ENCODE data around the gene ERBB2. TPM values are rescaled to one million over a fixed set of nuclear protein-coding genes. Genes with fewer than 3 reads are reported as not detected.

ERBB2 gene
- total RNA-seq (100 to 1,000 TPM; 119 to 130 TPM), polyA plus RNA-seq (10 to 100 TPM; 32.2 to 40.1 TPM)
- long read RNA-seq, donor 1, full-length matches to known transcripts = 10 of 97 reads
- long read RNA-seq, donor 1, partial matches to known transcripts = 87 of 97 reads
- long read RNA-seq, donor 1, other reads (novel, unspliced or antisense) = 0 of 97 reads
- long read RNA-seq, donor 2, partial matches to known transcripts = 7 of 8 reads
- long read RNA-seq, donor 2, other reads (novel, unspliced or antisense) = 0 of 8 reads
- long read RNA-seq, donor 3, full-length matches to known transcripts = 1 of 15 reads
- long read RNA-seq, donor 3, partial matches to known transcripts = 14 of 15 reads
- long read RNA-seq, donor 3, other reads (novel, unspliced or antisense) = 0 of 15 reads
- long read RNA-seq, donor 4, partial matches to known transcripts = 21 of 22 reads
- long read RNA-seq, donor 4, other reads (novel, unspliced or antisense) = 0 of 22 reads
- long read RNA-seq, donor 5, full-length matches to known transcripts = 6 of 124 reads
- long read RNA-seq, donor 5, partial matches to known transcripts = 118 of 124 reads
- long read RNA-seq, donor 5, other reads (novel, unspliced or antisense) = 0 of 124 reads

- Histone ChIP-seq H3K36me3 (ENCODE audit: control insufficient read depth in 4 of 4, insufficient read depth in 4 of 4, low read length in 4 of 4) (peaks cover 0 to 4% (median 2%) of the 10 kb centered on the region in 4 donors), H3K4me3 (peak within 1 kb of the TSS; percentile 76), H3K9ac (ENCODE audit: insufficient read depth in 1 of 2, low read length in 2 of 2) (peak within 1 kb of the TSS; percentile 73 to 84), H3K4me1 (ENCODE audit: control insufficient read depth in 5 of 5, insufficient read depth in 5 of 5, low read length in 5 of 5) (peaks cover 3 to 32% (median 12%) of the 10 kb centered on the region in 5 donors), H3K9me3 (ENCODE audit: control insufficient read depth in 4 of 4, insufficient read depth in 3 of 4, low read length in 3 of 4) (peaks cover 0 to 1% (median 0%) of the 10 kb centered on the region in 4 donors), H3K27me3 (ENCODE audit: control insufficient read depth in 3 of 3, insufficient read depth in 3 of 3, low read length in 2 of 3) (no peaks in the 10 kb centered on the region), H3K27ac (ENCODE audit: low read depth in 1 of 2, low read length in 1 of 2) (peak within 1 kb of the TSS; percentile 88 to 94)
- 5 to 15% methylated on average over 11 to 20 of the region's 20 CpGs for WGBS, 2 donors
- ATAC-seq (ENCODE audit: insufficient read depth, low FRiP score) (peak; percentile 89), DNase-seq (peak; percentile 88 to 94 (median 91))
- TF ChIP-seq CTCF (IDR thresholded peaks at IDR 0.05; ENCODE audit: control extremely low read depth, extremely low read depth) = no peak
These were observed at the start of gene ERBB2 for GRCh38 chr17:39699818-39700147. Gene ERBB2, plus strand, starts transcription at chr17:39700064. Its CDS starts 175 bp downstream, at chr17:39700239.

GRCh38 chr17:39650121-39650579 lies 49.7 kb upstream of the ERBB2 start:
- H3K4me1 ChIP-seq (ENCODE audit: control insufficient read depth in 5 of 5, insufficient read depth in 5 of 5, low read length in 5 of 5) = peaks cover 0 to 26% (median 4%) of the 10 kb centered on the region in 5 donors
- no peaks in the 10 kb centered on the region for H3K27me3 ChIP-seq (ENCODE audit: control insufficient read depth in 3 of 3, insufficient read depth in 3 of 3, low read length in 2 of 3)
- TF ChIP-seq CTCF (IDR thresholded peaks at IDR 0.05; ENCODE audit: control extremely low read depth, extremely low read depth) = no peak
- H3K27ac ChIP-seq (ENCODE audit: low read depth in 1 of 2, low read length in 1 of 2) = no peak overlapping the region
- no peak overlapping the region for H3K9ac ChIP-seq (ENCODE audit: insufficient read depth in 1 of 2, low read length in 2 of 2)
- H3K9me3 ChIP-seq (ENCODE audit: control insufficient read depth in 4 of 4, insufficient read depth in 3 of 4, low read length in 3 of 4) = no peaks in the 10 kb centered on the region
- no peak overlapping the region for H3K4me3 ChIP-seq
- 90% methylated on average over 11 of the region's 11 CpGs for WGBS, 2 donors
- no peak for ATAC-seq (ENCODE audit: insufficient read depth, low FRiP score)
- peaks cover 0 to 2% (median 0%) of the 10 kb centered on the region in 4 donors for H3K36me3 ChIP-seq (ENCODE audit: control insufficient read depth in 4 of 4, insufficient read depth in 4 of 4, low read length in 4 of 4)
- DNase-seq = no peak

GRCh38 chr17:39651923-39652586 lies 47.8 kb upstream of the ERBB2 start:
- H3K36me3 ChIP-seq (ENCODE audit: control insufficient read depth in 4 of 4, insufficient read depth in 4 of 4, low read length in 4 of 4) = peaks cover 0 to 5% (median 1%) of the 10 kb centered on the region in 4 donors
- 49 to 61% methylated on average over 8 of the region's 8 CpGs for WGBS, 2 donors

More at GRCh38 chr17:39651923-39652586, 47.8 kb upstream of the ERBB2 start:
- Histone ChIP-seq H3K9me3 (ENCODE audit: control insufficient read depth in 4 of 4, insufficient read depth in 3 of 4, low read length in 3 of 4) (no peaks in the 10 kb centered on the region), H3K27ac (ENCODE audit: low read depth in 1 of 2, low read length in 1 of 2) (peak overlapping the region in 1 of 2 donors; percentile 34), H3K9ac (ENCODE audit: insufficient read depth in 1 of 2, low read length in 2 of 2) (no peak overlapping the region), H3K27me3 (ENCODE audit: control insufficient read depth in 3 of 3, insufficient read depth in 3 of 3, low read length in 2 of 3) (no peaks in the 10 kb centered on the region), H3K4me1 (ENCODE audit: control insufficient read depth in 5 of 5, insufficient read depth in 5 of 5, low read length in 5 of 5) (peaks cover 0 to 29% (median 4%) of the 10 kb centered on the region in 5 donors), H3K4me3 (no peak overlapping the region)
- no peak for TF ChIP-seq CTCF (IDR thresholded peaks at IDR 0.05; ENCODE audit: control extremely low read depth, extremely low read depth)
- ATAC-seq (ENCODE audit: insufficient read depth, low FRiP score) (no peak), DNase-seq (no peak)

Measured in lung (tissue), 16 donors.